Esophagus squamous epithelium (tissue), 4 donors: Measurements from ENCODE around the gene CNTNAP2.

ENCODE experiments used
- POLR2A ChIP-seq, 4 donors: fragments of 450-650 bp; IDR thresholded peaks; one replicate each; pipeline ENCODE4 v1.6.1; 2017; ENCODE audit warnings: antibody characterized with exemption in 4 of 4, mild to moderate bottlenecking in 4 of 4, moderate library complexity in 3 of 4
- TF ChIP-seq, protein P1 (sequence below), 6 experiments: fragments of 450-650 bp in 4 of 6; fragments of 200-600 bp in 2 of 6; sonication (generic) in 2 of 6; IDR thresholded peaks; one replicate each; pipeline ENCODE4 v1.5.1; 2016 to 2019; ENCODE audit warnings: antibody characterized with exemption in 6 of 6, mild to moderate bottlenecking in 4 of 6, moderate library complexity in 4 of 6

GRCh38 chr7:146138926-146139325 is 22.3 kb downstream of the CNTNAP2 start:
- TF ChIP-seq, protein P1, sequence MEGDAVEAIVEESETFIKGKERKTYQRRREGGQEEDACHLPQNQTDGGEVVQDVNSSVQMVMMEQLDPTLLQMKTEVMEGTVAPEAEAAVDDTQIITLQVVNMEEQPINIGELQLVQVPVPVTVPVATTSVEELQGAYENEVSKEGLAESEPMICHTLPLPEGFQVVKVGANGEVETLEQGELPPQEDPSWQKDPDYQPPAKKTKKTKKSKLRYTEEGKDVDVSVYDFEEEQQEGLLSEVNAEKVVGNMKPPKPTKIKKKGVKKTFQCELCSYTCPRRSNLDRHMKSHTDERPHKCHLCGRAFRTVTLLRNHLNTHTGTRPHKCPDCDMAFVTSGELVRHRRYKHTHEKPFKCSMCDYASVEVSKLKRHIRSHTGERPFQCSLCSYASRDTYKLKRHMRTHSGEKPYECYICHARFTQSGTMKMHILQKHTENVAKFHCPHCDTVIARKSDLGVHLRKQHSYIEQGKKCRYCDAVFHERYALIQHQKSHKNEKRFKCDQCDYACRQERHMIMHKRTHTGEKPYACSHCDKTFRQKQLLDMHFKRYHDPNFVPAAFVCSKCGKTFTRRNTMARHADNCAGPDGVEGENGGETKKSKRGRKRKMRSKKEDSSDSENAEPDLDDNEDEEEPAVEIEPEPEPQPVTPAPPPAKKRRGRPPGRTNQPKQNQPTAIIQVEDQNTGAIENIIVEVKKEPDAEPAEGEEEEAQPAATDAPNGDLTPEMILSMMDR (IDR thresholded peaks at IDR 0.05): no peak
- no peak for TF ChIP-seq POLR2A (IDR thresholded peaks at IDR 0.05)
